ENCODE results near the gene AGO3.
"Not testable (repeated sequence)": the region's sequence is repeated elsewhere in the genome, so short reads cannot be mapped to it uniquely, and the experiment has no call there.

The AGO3 gene

GRCh38 chr1:36008546-36009197 lies 77.8 kb downstream of the AGO3 start:
- DNase-seq (ENCODE audit: low spot score) = peak; percentile 32

GRCh38 chr1:36014722-36015220 lies 83.9 kb downstream of the AGO3 start:
- no peak for DNase-seq (ENCODE audit: low spot score)

GRCh38 chr1:36016686-36017085 lies 85.8 kb downstream of the AGO3 start:
- no peak for DNase-seq (ENCODE audit: low spot score)

- DNase-seq (ENCODE audit: low spot score) = peak; percentile 48
Observed at GRCh38 chr1:36023098-36023769, 92.3 kb downstream of the AGO3 start.

GRCh38 chr1:36024024-36024423 lies 93.1 kb downstream of the AGO3 start:
- DNase-seq (ENCODE audit: low spot score) = not testable (repeated sequence)

- no peak for DNase-seq (ENCODE audit: low spot score)
Observed at GRCh38 chr1:36024847-36025246, 93.9 kb downstream of the AGO3 start.

- no peak for DNase-seq (ENCODE audit: low spot score)
Observed at GRCh38 chr1:36027766-36028165, 96.9 kb downstream of the AGO3 start.

GRCh38 chr1:36031441-36031840 lies 100.5 kb downstream of the AGO3 start:
- no peak for DNase-seq (ENCODE audit: low spot score)

- DNase-seq (ENCODE audit: low spot score) = no peak
Observed at GRCh38 chr1:36034692-36035091, 103.8 kb downstream of the AGO3 start.

GRCh38 chr1:36035154-36035553 lies 104.2 kb downstream of the AGO3 start:
- DNase-seq (ENCODE audit: low spot score) = no peak

- no peak for DNase-seq (ENCODE audit: low spot score)
Observed at GRCh38 chr1:36040238-36040637, 109.3 kb downstream of the AGO3 start.

GRCh38 chr1:36051821-36052220 lies 120.9 kb downstream of the AGO3 start:
- DNase-seq (ENCODE audit: low spot score) = no peak

- DNase-seq (ENCODE audit: low spot score) = no peak
Observed at GRCh38 chr1:36053978-36054377, 123.1 kb downstream of the AGO3 start.

- DNase-seq (ENCODE audit: low spot score) = no peak
Observed at GRCh38 chr1:36055706-36056105, 124.8 kb downstream of the AGO3 start.

GRCh38 chr1:36062315-36062714 lies 131.4 kb downstream of the AGO3 start:
- no peak for DNase-seq (ENCODE audit: low spot score)

- no peak for DNase-seq (ENCODE audit: low spot score)
Observed at GRCh38 chr1:36067871-36068270, 137.0 kb downstream of the AGO3 start.

- DNase-seq (ENCODE audit: low spot score) = no peak
Observed at GRCh38 chr1:36068866-36069265, 138.0 kb downstream of the AGO3 start.

GRCh38 chr1:36070349-36070748 lies 139.4 kb downstream of the AGO3 start:
- no peak for DNase-seq (ENCODE audit: low spot score)

GRCh38 chr1:36076979-36077573 lies 146.2 kb downstream of the AGO3 start:
- DNase-seq (ENCODE audit: low spot score) = no peak

- no peak for DNase-seq (ENCODE audit: low spot score)
Observed at GRCh38 chr1:36080236-36080635, 149.3 kb downstream of the AGO3 start.

GRCh38 chr1:36080801-36081200 lies 149.9 kb downstream of the AGO3 start:
- DNase-seq (ENCODE audit: low spot score) = no peak

- no peak for DNase-seq (ENCODE audit: low spot score)
Observed at GRCh38 chr1:36081926-36082485, 151.1 kb downstream of the AGO3 start.

- DNase-seq (ENCODE audit: low spot score) = no peak
Observed at GRCh38 chr1:36083219-36083618, 152.3 kb downstream of the AGO3 start.
